OCI-M1 (cell line): ENCODE results near the gene POC5.
A peak's percentile ranks its signal among the peaks of the same experiment; 100 is the strongest.

ENCODE experiments used
- DNase-seq: peaks from one replicate; lab custom pipeline; 2025; lab: John Stamatoyannopoulos, UW

Gene POC5

DNA sequence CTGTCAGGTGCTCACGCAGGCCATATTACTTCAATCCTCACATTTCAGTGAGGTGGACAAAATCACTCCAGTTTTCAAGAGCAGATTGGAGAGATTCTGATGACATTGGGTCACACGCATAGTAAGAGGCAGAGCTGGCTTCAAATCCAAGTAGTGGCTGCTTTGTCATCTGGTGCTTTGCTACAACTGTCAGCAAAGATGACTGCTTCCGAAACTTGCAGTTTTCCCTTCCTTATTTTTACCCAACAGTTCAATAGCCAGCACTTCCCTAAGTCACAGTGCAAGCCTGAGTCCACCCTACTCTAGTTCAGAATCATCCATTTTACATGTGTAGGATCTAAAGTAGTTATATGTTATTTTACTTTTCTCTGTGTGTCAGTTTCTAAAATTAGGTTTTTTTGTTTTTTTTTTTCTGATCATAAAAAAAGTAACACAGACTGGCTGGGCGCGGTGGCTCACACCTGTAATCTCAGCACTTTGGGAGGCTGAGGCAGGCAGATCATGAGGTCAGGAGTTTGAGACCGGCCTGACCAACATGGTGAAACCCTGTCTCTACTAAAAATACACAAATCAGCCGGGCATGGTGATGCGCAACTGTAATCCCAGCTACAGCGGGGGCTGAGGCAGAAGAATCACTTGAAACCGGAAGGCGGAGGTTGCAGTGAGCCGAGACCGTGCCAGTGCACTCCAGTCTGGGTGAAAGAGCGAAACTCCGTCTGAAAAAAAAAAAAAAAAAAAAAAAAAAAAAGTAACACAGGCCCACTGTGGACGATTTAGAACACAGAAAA is 56.4 kb downstream of the POC5 start:
- DNase-seq = no peak

DNA sequence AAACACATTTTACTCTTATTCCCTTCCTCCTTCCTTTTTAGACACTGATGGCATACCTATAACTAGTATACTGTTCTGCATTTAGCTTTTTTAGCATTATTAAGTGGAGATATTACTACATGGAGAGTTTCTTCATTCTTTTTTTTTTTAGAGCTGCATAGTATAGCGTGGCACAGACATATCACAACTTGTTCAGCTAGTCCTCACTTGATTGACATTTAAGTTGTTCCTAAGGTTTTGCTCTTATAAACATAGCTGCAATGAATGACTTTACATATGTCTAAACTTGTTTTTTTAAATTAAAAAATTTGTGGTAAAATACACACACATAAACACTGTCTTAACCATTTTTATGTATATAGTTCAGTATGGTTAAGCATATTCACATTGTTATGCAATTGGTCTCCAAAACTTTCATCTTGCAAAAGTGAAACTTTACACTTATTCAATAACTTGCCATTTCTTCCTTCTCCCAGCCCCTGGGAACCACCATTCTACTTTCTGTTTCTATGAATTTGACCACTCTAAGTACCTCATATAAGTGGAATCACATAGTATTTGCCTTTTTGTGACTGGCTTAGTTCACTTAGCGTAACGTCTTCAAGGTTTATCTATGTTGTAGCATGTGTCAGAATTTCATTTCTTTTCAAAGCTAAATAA is 57.3 kb downstream of the POC5 start:
- peak; percentile 14 for DNase-seq

- no peak for DNase-seq
Observed at GRCh38 chr5:75656311-75657003, 60.8 kb downstream of the POC5 start.

- no peak for DNase-seq
Observed at GRCh38 chr5:75654693-75655295, 62.4 kb downstream of the POC5 start.

DNA sequence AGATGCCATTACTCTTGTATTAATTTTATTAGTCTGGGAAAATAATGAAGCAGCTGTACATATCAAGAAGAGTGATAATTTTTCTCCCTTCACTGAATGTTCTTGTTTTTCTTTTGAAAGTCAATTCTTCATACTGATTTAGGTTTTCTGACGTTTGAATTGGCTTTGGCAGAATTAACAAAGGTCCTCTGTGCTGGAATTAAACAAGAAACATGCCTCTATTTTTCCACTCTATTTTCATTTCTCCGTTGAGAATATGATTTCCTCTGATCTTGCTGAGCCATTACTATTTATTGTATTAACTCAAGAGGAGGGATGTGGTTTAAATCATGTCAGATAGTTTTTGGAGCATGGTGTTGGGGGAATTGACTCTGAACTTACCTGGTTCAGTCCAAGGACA is 63.7 kb downstream of the POC5 start:
- no peak for DNase-seq

GRCh38 chr5:75651575-75652238 is 65.5 kb downstream of the POC5 start:
- no peak for DNase-seq

- no peak for DNase-seq
Observed at GRCh38 chr5:75648712-75649111, 68.5 kb downstream of the POC5 start.

DNA sequence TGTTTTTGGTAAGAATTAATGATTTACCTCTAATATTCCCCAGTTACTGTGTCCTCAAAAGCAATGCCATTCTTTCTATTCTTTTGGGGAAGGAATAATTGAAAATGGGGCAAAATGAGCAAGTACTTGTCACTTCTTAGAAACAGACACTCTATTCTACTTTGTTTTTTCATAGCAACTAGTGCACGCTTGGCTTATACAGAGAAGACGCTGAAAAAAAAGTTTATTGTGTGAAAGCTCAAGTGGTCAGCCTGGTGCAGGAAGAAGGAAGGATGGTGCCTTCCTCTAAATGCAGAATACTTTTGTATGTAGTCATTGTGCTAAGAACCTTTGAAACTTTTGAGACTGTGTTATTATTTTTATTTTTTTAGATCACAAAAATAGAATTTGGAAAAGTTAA is 76.4 kb downstream of the POC5 start:
- no peak for DNase-seq

DNA sequence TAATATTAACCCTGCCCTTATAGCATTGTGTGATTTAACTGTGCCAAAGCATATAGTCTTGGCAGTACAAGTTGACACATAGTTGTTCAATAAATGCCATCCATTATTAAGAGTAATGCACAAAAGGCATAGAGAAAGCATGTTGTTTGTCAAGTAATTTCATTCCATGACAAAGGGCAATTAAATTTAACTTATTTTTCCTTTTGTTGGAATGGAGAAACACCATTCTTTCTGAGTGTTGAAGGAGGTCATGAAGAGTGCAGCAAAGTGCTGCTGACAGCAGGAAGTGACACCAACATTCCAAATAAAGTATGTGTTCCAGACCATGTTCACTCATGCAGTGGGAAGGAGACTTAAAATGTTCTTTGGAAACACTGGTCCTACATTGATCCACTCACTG is 76.8 kb downstream of the POC5 start:
- DNase-seq = no peak

DNA sequence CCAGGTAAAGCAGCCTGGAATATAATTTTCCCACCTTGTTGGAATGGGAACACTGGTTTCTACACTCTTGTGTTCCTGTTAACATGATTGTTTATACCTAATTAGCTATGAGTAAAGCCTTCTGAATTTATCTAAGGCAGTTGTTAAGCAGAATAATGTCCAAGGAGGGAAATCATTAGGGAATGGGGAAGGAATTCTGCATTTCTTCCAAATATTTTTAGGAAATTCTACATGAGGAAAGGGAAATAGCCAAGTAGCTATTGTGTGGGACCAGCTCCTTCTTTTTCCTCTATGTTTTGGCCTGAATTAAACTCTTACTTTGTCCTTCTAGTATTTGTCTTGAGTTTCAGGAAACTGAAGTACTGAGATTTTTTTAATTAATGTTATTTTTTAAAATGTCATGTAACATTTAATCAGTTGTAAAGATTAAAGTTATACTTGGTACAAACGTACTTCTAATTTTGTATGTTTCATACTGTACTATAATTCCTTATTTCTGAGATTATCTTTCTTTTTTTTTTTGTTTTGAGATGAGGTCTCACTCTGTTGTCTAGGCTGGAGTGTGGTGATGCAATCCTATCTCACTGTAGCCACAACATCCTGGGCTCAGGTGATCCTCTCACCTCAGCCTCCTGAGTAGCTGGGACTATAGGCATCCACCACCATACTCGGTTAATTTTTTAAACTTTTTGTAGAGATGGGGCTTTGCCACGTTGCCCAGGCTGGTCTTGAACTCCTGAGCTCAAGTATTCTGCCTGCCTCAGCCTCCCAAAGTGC is 77.5 kb downstream of the POC5 start:
- no peak for DNase-seq

- no peak for DNase-seq
Observed at GRCh38 chr5:75637949-75638348, 79.3 kb downstream of the POC5 start.

DNA sequence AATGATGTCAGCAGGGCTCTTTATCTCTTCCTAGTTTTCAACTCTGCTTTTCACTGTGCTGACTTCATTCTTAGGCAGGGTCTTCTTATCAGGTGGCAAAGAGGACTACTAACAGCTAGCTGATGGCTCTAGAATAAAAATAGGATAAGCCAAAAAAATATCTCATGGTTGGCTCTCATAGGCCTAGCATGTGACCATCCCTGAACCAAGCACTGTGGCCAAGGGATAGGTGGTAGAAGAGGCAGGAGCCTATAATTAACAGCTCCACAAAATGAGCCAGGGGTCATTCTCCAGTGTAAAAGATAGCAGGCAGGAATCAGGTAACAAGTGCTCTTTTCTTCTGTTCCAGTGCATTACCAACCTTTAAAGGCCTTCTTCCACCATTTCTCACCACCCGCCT is 84.9 kb downstream of the POC5 start:
- DNase-seq = peak; percentile 6

DNA sequence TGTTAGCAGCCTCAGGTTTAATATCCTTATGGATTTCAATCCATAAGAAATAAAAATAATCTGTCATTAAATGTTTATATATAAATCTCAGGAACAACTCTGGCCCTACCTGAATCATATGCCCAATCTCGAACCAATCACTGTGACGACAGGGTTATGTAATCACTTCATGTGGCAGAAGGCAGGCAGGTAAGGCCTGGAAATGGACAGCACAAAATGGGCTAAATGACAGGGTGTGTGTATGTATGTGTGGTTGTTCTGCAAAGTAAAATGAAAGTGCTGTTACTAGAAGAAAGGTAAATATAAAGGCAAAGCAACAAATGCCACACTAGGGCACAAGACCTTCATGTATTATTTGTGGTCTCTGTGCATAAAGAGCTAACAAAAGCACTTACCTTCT is 86.4 kb downstream of the POC5 start:
- DNase-seq = no peak

DNA sequence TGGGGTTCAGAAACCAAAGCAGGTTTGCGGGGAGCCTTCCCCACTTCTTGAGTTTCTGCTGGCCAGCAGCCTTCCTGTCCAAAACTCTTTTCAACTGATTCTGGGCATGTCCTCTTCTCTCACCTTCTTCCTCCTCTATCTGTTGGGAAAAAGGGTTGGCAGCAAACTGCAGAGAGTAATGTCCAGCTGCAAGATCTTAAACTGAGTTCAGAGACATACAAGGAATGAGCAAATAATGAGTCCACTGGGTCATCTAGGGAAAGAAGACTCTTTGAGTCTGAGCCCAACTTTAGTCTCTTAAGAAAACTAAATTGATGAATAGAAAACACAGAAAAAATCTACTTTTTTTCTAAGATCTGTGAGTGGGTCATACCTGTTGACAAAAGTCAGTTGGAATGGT is 89.4 kb downstream of the POC5 start:
- no peak for DNase-seq

DNA sequence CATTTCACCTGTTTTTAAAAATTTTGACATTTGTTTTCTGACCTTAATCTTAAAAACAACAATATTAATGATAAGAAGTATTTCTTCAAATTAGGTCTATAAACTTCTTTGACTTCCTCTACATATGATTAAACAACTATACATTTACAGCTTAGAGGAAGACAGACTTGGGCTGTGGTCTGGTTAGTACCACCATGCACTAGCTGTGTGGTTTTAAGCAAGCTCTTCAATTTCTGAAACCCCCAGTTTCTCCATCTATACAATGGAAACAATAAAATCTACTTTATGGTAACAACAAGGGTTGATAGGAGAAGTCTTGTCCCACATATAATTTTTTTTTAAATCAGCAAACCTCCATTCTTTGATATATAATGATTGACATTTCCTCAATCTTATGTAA is 90.3 kb downstream of the POC5 start:
- DNase-seq = no peak
